Neuronal stem cell (in vitro differentiated cells): Measurements from ENCODE around the gene LDB2.

Experiments
- DNase-seq: peaks from one replicate; pipeline ENCODE4 v3.0.0-alpha.2; 2013; ENCODE audit warnings: low spot score
- H2AFZ ChIP-seq: one replicate; pipeline ENCODE4 v1.6.1; 2013; ENCODE audit warnings: mild to moderate bottlenecking, low read length, inconsistent platforms
- H2AK5ac ChIP-seq: 2 replicates; pipeline ENCODE4 v1.6.1; 2013; ENCODE audit warnings: low read depth, mild to moderate bottlenecking, inconsistent platforms, low read length, moderate library complexity, mixed read lengths
- H2BK120ac ChIP-seq: 2 replicates; pipeline ENCODE4 v1.6.1; 2013; ENCODE audit warnings: low read depth, mild to moderate bottlenecking, inconsistent platforms, low read length, moderate library complexity, mixed read lengths
- H2BK12ac ChIP-seq: one replicate; pipeline ENCODE4 v1.6.1; 2013; ENCODE audit warnings: low read length, inconsistent platforms
- H2BK15ac ChIP-seq: 2 replicates; pipeline ENCODE4 v1.6.1; 2013; ENCODE audit warnings: mild to moderate bottlenecking, low read length, inconsistent platforms, mixed read lengths
- H2BK5ac ChIP-seq: one replicate; pipeline ENCODE4 v1.6.1; 2013; ENCODE audit warnings: inconsistent platforms, mild to moderate bottlenecking, low read length, moderate library complexity
- H3K14ac ChIP-seq: one replicate; pipeline ENCODE4 v1.6.1; 2013; ENCODE audit warnings: low read length, inconsistent platforms
- H3K18ac ChIP-seq: 2 replicates; pipeline ENCODE4 v1.6.1; 2013; ENCODE audit warnings: low read length, inconsistent platforms
- H3K23ac ChIP-seq: 2 replicates; pipeline ENCODE4 v1.6.1; 2013; ENCODE audit warnings: low read depth, mild to moderate bottlenecking, mixed read lengths, low read length, inconsistent platforms; ENCODE audit not compliant: poor library complexity
- H3K27ac ChIP-seq: replicated peaks from 3 replicates; pipeline ENCODE4 v1.5.1; 2013; ENCODE audit warnings: low read length, inconsistent platforms
- H3K27me3 ChIP-seq, 3 experiments: 2 replicates each; pipeline ENCODE4 v1.6.1; 2013; ENCODE audit warnings: low read length in 3 of 3, mild to moderate bottlenecking in 2 of 3, inconsistent platforms in 1 of 3, low read depth in 1 of 3, mixed read lengths in 1 of 3, moderate library complexity in 1 of 3; ENCODE audit not compliant: control insufficient read depth in 3 of 3, insufficient read depth in 3 of 3
- H3K36me3 ChIP-seq, 2 donors: replicated peaks in 1 of 2; 2 replicates each; pipeline ENCODE4 v1.6.1; 2013; ENCODE audit warnings: low read length in 2 of 2; ENCODE audit not compliant: control insufficient read depth in 2 of 2, insufficient read depth in 2 of 2
- H3K4ac ChIP-seq: 2 replicates; pipeline ENCODE4 v1.6.1; 2013; ENCODE audit warnings: inconsistent platforms, mild to moderate bottlenecking, low read length, moderate library complexity
- H3K4me1 ChIP-seq, 2 donors: 1 replicate in 1 of 2; 2 replicates in 1 of 2; pipeline ENCODE4 v1.6.1; 2013; ENCODE audit warnings: low read length in 2 of 2, low read depth in 1 of 2; ENCODE audit not compliant: control insufficient read depth in 2 of 2, insufficient read depth in 1 of 2
- H3K4me2 ChIP-seq: one replicate; pipeline ENCODE4 v1.6.1; 2013; ENCODE audit warnings: mild to moderate bottlenecking, low read length, inconsistent platforms; ENCODE audit not compliant: insufficient read depth, poor library complexity, severe bottlenecking
- H3K4me3 ChIP-seq, 2 donors: 2 replicates each; pipeline ENCODE4 v1.5.1; 2013; ENCODE audit warnings: low read length in 2 of 2, mild to moderate bottlenecking in 2 of 2, inconsistent platforms in 1 of 2, moderate library complexity in 1 of 2
- H3K79me1 ChIP-seq: one replicate; pipeline ENCODE4 v1.6.1; 2013; ENCODE audit warnings: low read depth, mild to moderate bottlenecking, inconsistent platforms, low read length, moderate library complexity
- H3K9ac ChIP-seq: one replicate; pipeline ENCODE4 v1.6.1; 2013; ENCODE audit warnings: mild to moderate bottlenecking, low read depth, low read length, inconsistent platforms; ENCODE audit not compliant: poor library complexity
- H3K9me3 ChIP-seq, 2 donors: replicated peaks in 1 of 2; 2 replicates each; pipeline versions ENCODE3 to v1.6.1; 2013; ENCODE audit warnings: low read length in 2 of 2, mild to moderate bottlenecking in 2 of 2, inconsistent platforms in 1 of 2, low read depth in 1 of 2, mixed read lengths in 1 of 2, moderate library complexity in 1 of 2; ENCODE audit not compliant: control insufficient read depth in 2 of 2, insufficient read depth in 1 of 2
- H4K8ac ChIP-seq: one replicate; pipeline ENCODE4 v1.6.1; 2013; ENCODE audit warnings: low read depth, mild to moderate bottlenecking, inconsistent platforms, low read length, moderate library complexity
- H4K91ac ChIP-seq: one replicate; pipeline ENCODE4 v1.6.1; 2013; ENCODE audit warnings: low read length, low read depth, mild to moderate bottlenecking, inconsistent platforms; ENCODE audit not compliant: poor library complexity
- WGBS, 2 donors: extraction: QIAGEN DNeasy Blood & Tissue Kit; methylation state at CpG; one replicate each; pipeline ENCODE4 v1.1.7; 2013; ENCODE audit warnings: missing lambda C conversion rate in 2 of 2, mixed read lengths in 1 of 2; ENCODE audit not compliant: insufficient read length in 2 of 2, insufficient replicate concordance in 1 of 2; ENCODE audit errors: extremely low coverage in 2 of 2; 5-methylcytosine and 5-hydroxymethylcytosine counted together

Gene LDB2

GRCh38 chr4:16537926-16538325 lies 360.5 kb downstream of the LDB2 start:
- Histone ChIP-seq H3K4me2 (no peak overlapping the region), H3K27me3 (no peaks in the 10 kb centered on the region), H3K4me1 (peaks cover 0 to 3% of the 10 kb centered on the region in 2 donors), H2BK120ac (no peak overlapping the region), H2BK12ac (no peak overlapping the region), H3K14ac (no peak overlapping the region), H3K36me3 (no peaks in the 10 kb centered on the region), H3K4ac (no peak overlapping the region), H3K27ac (no peak overlapping the region), H4K8ac (no peak overlapping the region), H2AK5ac (no peak overlapping the region), H3K18ac (no peak overlapping the region), H3K23ac (no peak overlapping the region), H2AFZ (no peak overlapping the region), H2BK5ac (no peak overlapping the region), H3K9ac (no peak overlapping the region), H3K79me1 (no peaks in the 10 kb centered on the region), H3K9me3 (no peaks in the 10 kb centered on the region), H3K4me3 (no peak overlapping the region), H4K91ac (no peak overlapping the region), H2BK15ac (no peak overlapping the region)
- no CpG with 5 or more reads among the region's 1 CpG for WGBS, 2 donors
- no peak for DNase-seq

GRCh38 chr4:16532240-16532970 lies 366.0 kb downstream of the LDB2 start:
- no peak overlapping the region for H3K9ac ChIP-seq
- H2AFZ ChIP-seq = no peak overlapping the region
- H2BK120ac ChIP-seq = no peak overlapping the region
- DNase-seq = no peak
- no peak overlapping the region for H3K4me3 ChIP-seq
- H2AK5ac ChIP-seq = no peak overlapping the region
- no peak overlapping the region for H3K23ac ChIP-seq
- H3K18ac ChIP-seq = no peak overlapping the region
- no peak overlapping the region for H2BK5ac ChIP-seq
- H4K8ac ChIP-seq = no peak overlapping the region
- no peaks in the 10 kb centered on the region for H3K79me1 ChIP-seq
- no peaks in the 10 kb centered on the region for H3K36me3 ChIP-seq
- H2BK15ac ChIP-seq = no peak overlapping the region
- no CpG with 5 or more reads among the region's 6 CpGs for WGBS, 2 donors
- H3K27ac ChIP-seq = no peak overlapping the region
- no peak overlapping the region for H3K4me2 ChIP-seq
- no peak overlapping the region for H4K91ac ChIP-seq
- H3K4me1 ChIP-seq = peaks cover 0 to 3% of the 10 kb centered on the region in 2 donors
- H3K4ac ChIP-seq = no peak overlapping the region
- H3K27me3 ChIP-seq = no peaks in the 10 kb centered on the region
- no peak overlapping the region for H3K14ac ChIP-seq
- no peaks in the 10 kb centered on the region for H3K9me3 ChIP-seq
- H2BK12ac ChIP-seq = no peak overlapping the region

GRCh38 chr4:16530688-16531635 lies 367.5 kb downstream of the LDB2 start:
- DNase-seq = no peak
- H2AFZ ChIP-seq = no peak overlapping the region
- H3K4me3 ChIP-seq = no peak overlapping the region
- H2AK5ac ChIP-seq = no peak overlapping the region
- no peak overlapping the region for H3K9ac ChIP-seq
- H3K18ac ChIP-seq = no peak overlapping the region
- WGBS, 2 donors = no CpG with 5 or more reads among the region's 3 CpGs
- H3K9me3 ChIP-seq = no peaks in the 10 kb centered on the region
- H3K27me3 ChIP-seq = no peaks in the 10 kb centered on the region
- no peak overlapping the region for H3K4me2 ChIP-seq
- no peak overlapping the region for H3K4ac ChIP-seq
- H2BK120ac ChIP-seq = no peak overlapping the region
- H3K4me1 ChIP-seq = no peaks in the 10 kb centered on the region
- H4K8ac ChIP-seq = no peak overlapping the region
- H3K36me3 ChIP-seq = no peaks in the 10 kb centered on the region
- H4K91ac ChIP-seq = no peak overlapping the region
- no peak overlapping the region for H2BK5ac ChIP-seq
- no peak overlapping the region for H3K27ac ChIP-seq
- H3K14ac ChIP-seq = no peak overlapping the region
- H3K79me1 ChIP-seq = no peaks in the 10 kb centered on the region
- no peak overlapping the region for H2BK15ac ChIP-seq
- no peak overlapping the region for H3K23ac ChIP-seq
- no peak overlapping the region for H2BK12ac ChIP-seq

- no peak for DNase-seq
- H2AK5ac ChIP-seq = no peak overlapping the region
Measured at GRCh38 chr4:16524911-16525554, 373.4 kb downstream of the LDB2 start.

More at GRCh38 chr4:16524911-16525554, 373.4 kb downstream of the LDB2 start:
- Histone ChIP-seq H3K23ac (no peak overlapping the region), H2AFZ (no peak overlapping the region), H2BK12ac (no peak overlapping the region), H3K27me3 (no peaks in the 10 kb centered on the region), H4K8ac (no peak overlapping the region), H3K4me3 (no peak overlapping the region), H3K18ac (no peak overlapping the region), H3K4ac (no peak overlapping the region), H3K9me3 (no peaks in the 10 kb centered on the region), H2BK5ac (no peak overlapping the region), H2BK15ac (no peak overlapping the region), H3K27ac (no peak overlapping the region), H3K4me1 (peaks cover 0 to 2% of the 10 kb centered on the region in 2 donors), H3K79me1 (no peaks in the 10 kb centered on the region), H3K9ac (no peak overlapping the region), H3K14ac (no peak overlapping the region), H2BK120ac (no peak overlapping the region), H3K36me3 (no peaks in the 10 kb centered on the region), H4K91ac (no peak overlapping the region), H3K4me2 (no peak overlapping the region)
- WGBS, 2 donors = no CpG with 5 or more reads among the region's 5 CpGs
